B cell (primary cell): ENCODE measurements around the gene PLN. TPM values are rescaled to one million over a fixed set of nuclear protein-coding genes. Genes with fewer than 3 reads are reported as not detected.

Source experiments
- ATAC-seq: fragments of 200-7000 bp; cut with Tn5 transposase; one replicate; pipeline ENCODE4 v1.10.0; 2021; ENCODE audit warnings: low read depth, mild to moderate bottlenecking, moderate number of reproducible peaks, moderate library complexity
- CTCF ChIA-PET: fragments of 350-600 bp; sonication (Branson Sonifier 250); formaldehyde crosslinking; loops from one replicate; lab custom pipeline; 2021; ENCODE audit warnings: antibody characterized with exemption, inconsistent platforms; lab: Charles Lee
- POLR2A ChIA-PET: fragments of 350-600 bp; sonication (Branson Sonifier 250); formaldehyde crosslinking; loops from one replicate; lab custom pipeline; 2021; ENCODE audit warnings: antibody characterized with exemption; lab: Charles Lee
- DNase-seq: peaks from one replicate; pipeline ENCODE4 v3.0.0; 2013
- H2AFZ ChIP-seq: 2 replicates; pipeline ENCODE4 v1.6.1; 2012; ENCODE audit warnings: mild to moderate bottlenecking, low read depth, low read length; ENCODE audit not compliant: insufficient read depth, poor library complexity, severe bottlenecking
- H3K27ac ChIP-seq, 2 donors: 1 replicate in 1 of 2; 2 replicates in 1 of 2; pipeline ENCODE4 v1.5.1; 2012 to 2013; ENCODE audit warnings: low read length in 2 of 2, mild to moderate bottlenecking in 2 of 2, moderate library complexity in 1 of 2
- H3K27me3 ChIP-seq, 4 experiments: fragments of 200-600 bp in 1 of 4; sonication (generic) in 1 of 4; replicated peaks in 1 of 4; 1 replicate in 2 of 4; 2 replicates in 2 of 4; pipeline versions ENCODE4 v1.6.1 to v1.7.0; 2013 to 2016; ENCODE audit warnings: low read length in 3 of 4, mild to moderate bottlenecking in 2 of 4, mixed read lengths in 1 of 4, moderate library complexity in 1 of 4; ENCODE audit not compliant: insufficient read depth in 4 of 4, control insufficient read depth in 3 of 4; ENCODE audit errors: control extremely low read depth in 1 of 4
- H3K36me3 ChIP-seq, 2 experiments: replicated peaks in 1 of 2; 1 replicate in 1 of 2; 2 replicates in 1 of 2; pipeline versions ENCODE4 v1.6.1 to v1.7.1; 2013; ENCODE audit warnings: low read length in 1 of 2; ENCODE audit not compliant: insufficient read depth in 2 of 2, control insufficient read depth in 1 of 2; ENCODE audit errors: control extremely low read depth in 1 of 2, extremely low read depth in 1 of 2
- H3K4me1 ChIP-seq, 2 donors: fragments of 200-600 bp in 1 of 2; sonication (generic) in 1 of 2; 1 replicate in 1 of 2; 2 replicates in 1 of 2; pipeline versions ENCODE4 v1.5.1 to v1.6.1; 2013 to 2017; ENCODE audit warnings: low read length in 2 of 2; ENCODE audit not compliant: control insufficient read depth in 2 of 2, insufficient read depth in 2 of 2
- H3K4me2 ChIP-seq: replicated peaks from 2 replicates; pipeline ENCODE3; 2012; ENCODE audit warnings: mild to moderate bottlenecking, low read depth, low read length; ENCODE audit not compliant: poor library complexity, severe bottlenecking
- H3K4me3 ChIP-seq, 5 experiments: fragments of 200-600 bp in 1 of 5; sonication (generic) in 1 of 5; 1 replicate in 3 of 5; 2 replicates in 2 of 5; pipeline versions ENCODE4 v1.5.1 to v1.7.0; 2011 to 2016; ENCODE audit warnings: low read length in 4 of 5, mild to moderate bottlenecking in 4 of 5, low read depth in 2 of 5, control low read depth in 1 of 5, moderate library complexity in 1 of 5; ENCODE audit not compliant: insufficient read depth in 1 of 5; ENCODE audit errors: control extremely low read depth in 1 of 5, extremely low read depth in 1 of 5
- H3K79me2 ChIP-seq: fragments of 200-600 bp; sonication (generic); one replicate; pipeline ENCODE4 v1.6.0; 2016; ENCODE audit warnings: low read length; ENCODE audit not compliant: control insufficient read depth, insufficient read depth
- H3K9ac ChIP-seq: fragments of 200-600 bp; sonication (generic); 2 replicates; pipeline ENCODE4 v1.6.1; 2017; ENCODE audit warnings: mild to moderate bottlenecking, low read length, moderate library complexity
- H3K9me3 ChIP-seq, 3 donors: one replicate each; pipeline versions ENCODE4 v1.6.1 to v1.7.1; 2013; ENCODE audit warnings: low read length in 2 of 3; ENCODE audit not compliant: control insufficient read depth in 2 of 3, insufficient read depth in 1 of 3; ENCODE audit errors: control extremely low read depth in 1 of 3
- H4K20me1 ChIP-seq: 2 replicates; pipeline ENCODE4 v1.6.0; 2012; ENCODE audit warnings: mild to moderate bottlenecking, low read length; ENCODE audit not compliant: insufficient read depth, control insufficient read depth, poor library complexity, severe bottlenecking
- H3K27ac Mint-ChIP-seq: one replicate; pipeline ENCODE4 v1.8.0; 2021; ENCODE audit warnings: mixed read lengths
- H3K27me3 Mint-ChIP-seq: one replicate; pipeline ENCODE4 v1.8.0; 2021; ENCODE audit warnings: mixed read lengths
- H3K4me1 Mint-ChIP-seq: one replicate; pipeline ENCODE4 v1.8.0; 2021; ENCODE audit warnings: mixed read lengths
- H3K4me3 Mint-ChIP-seq: one replicate; pipeline ENCODE4 v1.8.0; 2021; ENCODE audit warnings: mixed read lengths
- H3K9me3 Mint-ChIP-seq: one replicate; pipeline ENCODE4 v1.8.0; 2022; ENCODE audit warnings: mixed read lengths; ENCODE audit not compliant: insufficient read depth
- EZH2 ChIP-seq: IDR thresholded peaks from 2 replicates; pipeline ENCODE4 v1.6.1; 2012; ENCODE audit warnings: borderline replicate concordance, low read depth, mild to moderate bottlenecking, moderate library complexity, low read length; ENCODE audit not compliant: insufficient read depth, poor library complexity, severe bottlenecking
- WGBS: methylation state at CpG from one replicate; pipeline ENCODE4 v1.1.5; 2013; ENCODE audit warnings: missing lambda C conversion rate; ENCODE audit not compliant: insufficient coverage; 5-methylcytosine and 5-hydroxymethylcytosine counted together
- intact Hi-C: fragments of 100-400 bp; cut with micrococcal nuclease; formaldehyde crosslinking; loops from one replicate; pipeline ENCODE4 v1.10.0; 2022
- polyA plus RNA-seq: library from polyadenylated mRNA; depleted of rRNA; stranded (reverse); fragments of >200 nt; gene quantifications from 2 replicates; pipeline ENCODE4 v1.2.3, GENCODE V29; 2012
- total RNA-seq, 2 donors: library from RNA; stranded (reverse); fragments of 120-200 nt in 1 of 2; gene quantifications; 1 replicate in 1 of 2; 2 replicates in 1 of 2; pipeline versions ENCODE4 v1.2.3 to v1.2.4, GENCODE V29; 2013 to 2022
- TF ChIP-seq, protein P1 (sequence below): fragments of 200-600 bp; IDR thresholded peaks from one replicate; pipeline ENCODE4 v1.8.0; 2022; ENCODE audit warnings: antibody characterized with exemption, mild to moderate bottlenecking

PLN gene
- total and polyA plus RNA-seq, 2 donors (not counting 1 experiment from before 2014, with no cell fraction given), result not detected

DNA sequence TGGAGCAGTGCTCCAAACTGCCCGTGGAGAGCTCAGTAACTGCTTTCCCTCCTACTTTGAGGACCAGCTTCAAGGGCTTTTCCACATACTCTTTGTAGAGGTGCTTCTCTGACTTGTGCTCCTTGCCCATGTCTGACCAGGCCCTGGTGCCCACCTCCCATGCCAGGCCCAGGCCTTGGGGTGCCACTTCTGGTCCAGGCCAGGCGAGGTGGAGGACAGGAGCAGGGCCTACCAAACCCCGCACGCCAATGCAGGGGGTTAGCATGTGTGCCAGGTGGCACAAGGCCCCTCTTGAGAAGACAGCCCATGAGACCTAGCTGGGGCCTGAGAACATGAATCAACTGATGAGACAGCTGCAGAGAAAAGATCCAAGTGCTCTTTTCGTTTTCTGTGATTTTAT is 47.0 kb upstream of the PLN start:
- Histone ChIP-seq H3K36me3 (peaks cover 2 to 36% of the 10 kb centered on the region in 2 experiments), H3K9me3 (peaks cover 0 to 4% (median 0%) of the 10 kb centered on the region in 3 donors), H4K20me1 (no peaks in the 10 kb centered on the region), H3K4me1 (no peaks in the 10 kb centered on the region), H3K4me2 (no peak overlapping the region), H3K27ac (no peak overlapping the region), H3K4me3 (no peak overlapping the region), H2AFZ (no peak overlapping the region), H3K27me3 (no peaks in the 10 kb centered on the region), H3K79me2 (no peaks in the 10 kb centered on the region), H3K9ac (no peak overlapping the region)
- H3K27me3 Mint-ChIP-seq, result no peaks in the 10 kb centered on the region
- TF ChIP-seq EZH2, result no peak
- TF ChIP-seq, protein P1, sequence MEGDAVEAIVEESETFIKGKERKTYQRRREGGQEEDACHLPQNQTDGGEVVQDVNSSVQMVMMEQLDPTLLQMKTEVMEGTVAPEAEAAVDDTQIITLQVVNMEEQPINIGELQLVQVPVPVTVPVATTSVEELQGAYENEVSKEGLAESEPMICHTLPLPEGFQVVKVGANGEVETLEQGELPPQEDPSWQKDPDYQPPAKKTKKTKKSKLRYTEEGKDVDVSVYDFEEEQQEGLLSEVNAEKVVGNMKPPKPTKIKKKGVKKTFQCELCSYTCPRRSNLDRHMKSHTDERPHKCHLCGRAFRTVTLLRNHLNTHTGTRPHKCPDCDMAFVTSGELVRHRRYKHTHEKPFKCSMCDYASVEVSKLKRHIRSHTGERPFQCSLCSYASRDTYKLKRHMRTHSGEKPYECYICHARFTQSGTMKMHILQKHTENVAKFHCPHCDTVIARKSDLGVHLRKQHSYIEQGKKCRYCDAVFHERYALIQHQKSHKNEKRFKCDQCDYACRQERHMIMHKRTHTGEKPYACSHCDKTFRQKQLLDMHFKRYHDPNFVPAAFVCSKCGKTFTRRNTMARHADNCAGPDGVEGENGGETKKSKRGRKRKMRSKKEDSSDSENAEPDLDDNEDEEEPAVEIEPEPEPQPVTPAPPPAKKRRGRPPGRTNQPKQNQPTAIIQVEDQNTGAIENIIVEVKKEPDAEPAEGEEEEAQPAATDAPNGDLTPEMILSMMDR, result no peak
- H3K4me3 Mint-ChIP-seq, result no peak overlapping the region
- DNase-seq, result no peak
- ATAC-seq, result no peak
- CTCF ChIA-PET, result no interaction called here
- 99% methylated on average over 5 of the region's 5 CpGs for WGBS
- intact Hi-C loops, result no loop called here
- no peaks in the 10 kb centered on the region for H3K4me1 Mint-ChIP-seq
- no peak overlapping the region for H3K27ac Mint-ChIP-seq
- peaks cover 2% of the 10 kb centered on the region for H3K9me3 Mint-ChIP-seq
- POLR2A ChIA-PET, result no interaction called here

DNA sequence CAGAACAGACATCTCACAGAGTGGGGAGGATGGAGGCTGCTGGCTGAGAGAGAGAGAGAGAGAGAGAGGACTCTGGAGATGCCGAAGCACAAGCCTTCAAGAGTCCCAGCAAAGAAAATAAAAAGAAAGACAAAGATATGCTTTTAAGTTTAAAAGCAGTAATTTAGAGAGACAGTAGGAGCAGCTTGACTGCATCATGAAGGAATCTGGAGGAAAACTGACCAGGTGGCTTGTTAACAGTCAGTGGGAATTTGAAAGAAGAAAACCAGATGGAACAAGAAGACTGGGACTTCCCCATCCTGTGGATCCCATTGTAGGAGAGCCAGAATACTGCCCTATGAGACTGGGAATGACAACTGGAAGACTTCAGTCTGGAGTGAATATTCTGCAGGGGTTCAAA is 46.3 kb upstream of the PLN start:
- Histone ChIP-seq H3K4me3 (no peak overlapping the region), H2AFZ (no peak overlapping the region), H3K9ac (no peak overlapping the region), H3K9me3 (peaks cover 0 to 4% (median 0%) of the 10 kb centered on the region in 3 donors), H4K20me1 (no peaks in the 10 kb centered on the region), H3K4me1 (no peaks in the 10 kb centered on the region), H3K4me2 (no peak overlapping the region), H3K27ac (no peak overlapping the region), H3K79me2 (no peaks in the 10 kb centered on the region), H3K36me3 (peaks cover 2 to 32% of the 10 kb centered on the region in 2 experiments), H3K27me3 (no peaks in the 10 kb centered on the region)
- TF ChIP-seq, protein P1, result no peak
- no peak for TF ChIP-seq EZH2
- WGBS, result 100% methylated on average over 1 of the region's 1 CpG
- no peaks in the 10 kb centered on the region for H3K4me1 Mint-ChIP-seq
- H3K9me3 Mint-ChIP-seq, result peaks cover 2% of the 10 kb centered on the region
- ATAC-seq (no peak), DNase-seq (no peak)
- no peaks in the 10 kb centered on the region for H3K27me3 Mint-ChIP-seq
- H3K4me3 Mint-ChIP-seq, result no peak overlapping the region
- H3K27ac Mint-ChIP-seq, result no peak overlapping the region
- CTCF ChIA-PET, result no interaction called here
- intact Hi-C loops, result no loop called here
- POLR2A ChIA-PET, result no interaction called here
